ENCODE data around the gene CASQ1. TPM values are rescaled to one million over a fixed set of nuclear protein-coding genes. Genes with fewer than 3 reads are reported as not detected.

CASQ1 gene
- total RNA-seq, 3 donors from 2014 or later: 0.34 to 0.82 TPM; not detected in 1

DNA sequence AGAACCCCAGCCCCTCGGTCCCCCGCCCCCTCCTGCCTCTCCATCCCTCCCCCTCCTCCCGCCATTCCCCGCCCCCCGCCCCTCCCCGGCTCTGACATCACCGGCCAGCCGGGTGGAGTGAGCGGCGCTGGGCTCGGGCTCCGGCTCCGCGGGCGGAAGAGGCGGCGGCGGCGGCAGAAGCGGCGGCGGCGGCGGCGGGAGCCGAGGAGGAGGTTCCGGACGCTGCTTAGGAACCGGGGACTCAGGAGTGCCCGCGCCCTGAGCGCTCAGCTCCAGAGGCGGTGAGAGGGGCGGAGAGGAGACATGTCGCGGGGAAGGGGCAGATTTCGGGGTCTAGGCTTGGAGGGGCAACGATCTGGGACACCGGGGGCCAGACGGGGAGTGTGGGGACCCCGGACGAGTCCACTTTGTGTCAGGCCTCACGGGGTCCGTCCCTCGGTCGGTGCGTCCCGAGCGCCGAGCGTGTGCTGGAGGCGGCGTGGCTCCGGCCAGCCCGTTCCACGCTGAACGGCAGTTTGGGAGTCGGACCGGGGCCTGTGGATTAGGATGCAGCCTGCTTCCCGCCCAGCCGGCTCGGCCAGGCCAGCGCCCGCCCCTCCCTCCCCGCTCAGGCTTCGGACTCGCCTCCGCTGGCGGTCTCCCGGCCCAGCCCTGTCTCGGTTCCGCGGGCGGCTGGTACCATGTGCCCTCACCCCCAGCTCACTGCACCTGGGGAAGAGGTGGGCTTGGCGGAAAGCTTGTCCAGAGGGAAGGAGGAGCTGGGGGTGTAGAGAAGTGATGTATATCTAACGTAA lies 15.1 kb downstream of the CASQ1 start, which contains the start of gene PEA15:
PEA15 (plus strand) TSS at position 143 of the 794 bp plus-strand sequence. CDS start 6,161 bp downstream, outside the sequence.
- ATAC-seq (peak; percentile 92), DNase-seq (peak; percentile 78 to 88 (median 83))
- Histone ChIP-seq H3K9me3 (no peaks in the 10 kb centered on the region), H3K4me3 (peak within 1 kb of the TSS; percentile 74), H3K36me3 (ENCODE audit: low read depth) (no peaks in the 10 kb centered on the region), H3K4me1 (ENCODE audit: low read depth) (peaks cover 17% of the 10 kb centered on the region)
- intact Hi-C loops (cut with DNase I, micrococcal nuclease): no loop called here
- TF ChIP-seq, protein P1, sequence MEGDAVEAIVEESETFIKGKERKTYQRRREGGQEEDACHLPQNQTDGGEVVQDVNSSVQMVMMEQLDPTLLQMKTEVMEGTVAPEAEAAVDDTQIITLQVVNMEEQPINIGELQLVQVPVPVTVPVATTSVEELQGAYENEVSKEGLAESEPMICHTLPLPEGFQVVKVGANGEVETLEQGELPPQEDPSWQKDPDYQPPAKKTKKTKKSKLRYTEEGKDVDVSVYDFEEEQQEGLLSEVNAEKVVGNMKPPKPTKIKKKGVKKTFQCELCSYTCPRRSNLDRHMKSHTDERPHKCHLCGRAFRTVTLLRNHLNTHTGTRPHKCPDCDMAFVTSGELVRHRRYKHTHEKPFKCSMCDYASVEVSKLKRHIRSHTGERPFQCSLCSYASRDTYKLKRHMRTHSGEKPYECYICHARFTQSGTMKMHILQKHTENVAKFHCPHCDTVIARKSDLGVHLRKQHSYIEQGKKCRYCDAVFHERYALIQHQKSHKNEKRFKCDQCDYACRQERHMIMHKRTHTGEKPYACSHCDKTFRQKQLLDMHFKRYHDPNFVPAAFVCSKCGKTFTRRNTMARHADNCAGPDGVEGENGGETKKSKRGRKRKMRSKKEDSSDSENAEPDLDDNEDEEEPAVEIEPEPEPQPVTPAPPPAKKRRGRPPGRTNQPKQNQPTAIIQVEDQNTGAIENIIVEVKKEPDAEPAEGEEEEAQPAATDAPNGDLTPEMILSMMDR (IDR thresholded peaks at IDR 0.05): no peak

DNA sequence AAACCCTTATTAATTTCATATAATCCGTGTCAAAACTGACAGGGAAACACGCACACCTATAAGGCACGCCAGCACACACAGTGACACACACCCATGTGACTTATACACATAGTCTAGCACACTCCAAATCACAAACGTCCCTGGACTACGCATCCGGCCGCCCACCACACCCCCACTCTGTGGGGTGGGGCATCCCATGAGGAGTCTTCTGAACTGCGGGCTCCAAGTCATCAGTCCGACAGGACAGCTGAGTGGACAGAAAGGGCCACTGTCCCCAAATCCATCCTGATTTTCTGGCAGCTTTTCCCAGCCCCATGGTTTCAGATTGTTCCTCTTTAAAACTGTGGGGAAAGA lies 15.6 kb downstream of the CASQ1 start:
- peak; percentile 58 to 72 (median 60) for DNase-seq
- TF ChIP-seq, protein P1 (IDR thresholded peaks at IDR 0.05): no peak
- Histone ChIP-seq H3K4me3 (peak overlapping the region; percentile 74), H3K4me1 (ENCODE audit: low read depth) (peaks cover 17% of the 10 kb centered on the region), H3K36me3 (ENCODE audit: low read depth) (no peaks in the 10 kb centered on the region), H3K9me3 (no peaks in the 10 kb centered on the region)
- ATAC-seq: peak; percentile 67
- intact Hi-C loops (cut with DNase I, micrococcal nuclease): no loop called here

DNA sequence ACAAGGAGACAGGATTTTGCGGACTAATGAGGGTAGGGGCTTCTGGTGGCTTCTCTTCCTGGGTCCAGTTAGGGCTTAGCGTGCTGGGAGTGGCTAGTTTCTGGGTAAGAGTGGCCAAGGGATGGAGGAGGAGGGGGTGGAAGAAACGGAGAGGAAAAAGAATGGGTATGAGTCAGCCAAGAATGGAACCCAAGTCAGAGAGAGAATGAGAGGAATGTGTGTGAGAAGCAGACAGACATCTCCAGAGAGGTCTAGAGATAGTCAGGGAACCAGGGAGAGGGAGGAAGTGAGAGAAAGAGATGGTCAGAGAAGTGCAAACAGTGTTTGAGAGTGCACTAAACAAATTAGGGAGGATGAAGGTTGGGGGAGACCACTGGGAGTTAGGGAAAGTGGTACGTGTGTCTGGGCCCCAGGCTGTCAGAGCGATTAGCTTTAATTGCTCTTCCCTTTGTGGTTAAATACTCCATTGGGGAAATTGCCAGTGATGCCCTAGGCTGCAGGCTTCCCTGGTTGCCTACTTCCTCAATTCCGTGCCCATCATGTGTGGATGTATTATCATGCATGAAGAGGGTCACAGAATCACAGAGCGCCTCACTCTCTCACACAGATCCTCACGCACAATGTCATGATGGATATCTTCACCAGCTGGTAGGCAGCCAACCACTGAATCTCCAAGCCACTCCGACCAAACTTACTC lies 16.2 kb downstream of the CASQ1 start:
- peaks cover 17% of the 10 kb centered on the region for H3K4me1 ChIP-seq (ENCODE audit: low read depth)
- intact Hi-C loops (cut with DNase I, micrococcal nuclease): no loop called here
- no peak for ATAC-seq

DNA sequence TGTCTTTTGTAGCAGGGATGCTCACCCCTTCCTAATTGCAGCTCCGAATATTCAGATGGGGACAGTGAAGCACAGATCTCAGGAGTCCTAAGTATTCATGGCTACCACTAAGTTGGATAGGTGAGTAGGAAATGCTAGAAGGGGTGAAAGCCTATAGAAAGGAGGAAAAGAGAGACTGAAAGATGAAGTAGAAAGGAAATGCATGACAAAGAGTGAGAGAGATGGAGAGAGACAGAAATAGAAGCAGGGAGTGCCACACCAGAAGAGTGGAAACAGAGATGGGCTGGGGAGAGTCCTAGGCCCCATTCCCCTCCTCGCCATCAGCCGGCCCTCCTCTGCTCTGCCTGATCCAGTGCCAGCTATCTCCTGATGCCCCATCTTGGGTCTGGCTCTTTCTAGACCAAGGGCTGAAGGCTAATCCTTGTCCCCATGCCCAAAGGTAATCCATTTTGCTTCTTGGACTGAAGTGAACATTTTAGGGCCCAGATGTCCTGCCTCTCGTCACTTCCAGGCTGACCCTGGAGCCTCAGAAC lies 16.8 kb downstream of the CASQ1 start:
- H3K4me3 ChIP-seq: no peak overlapping the region
- intact Hi-C loops (cut with DNase I, micrococcal nuclease): no loop called here

More for the DNA sequence above, 16.2 kb downstream of the CASQ1 start:
- DNase-seq: no peak
- H3K36me3 ChIP-seq (ENCODE audit: low read depth): no peaks in the 10 kb centered on the region
- TF ChIP-seq, protein P1 (IDR thresholded peaks at IDR 0.05): no peak
- no peak overlapping the region for H3K4me3 ChIP-seq
- no peaks in the 10 kb centered on the region for H3K9me3 ChIP-seq

DNA sequence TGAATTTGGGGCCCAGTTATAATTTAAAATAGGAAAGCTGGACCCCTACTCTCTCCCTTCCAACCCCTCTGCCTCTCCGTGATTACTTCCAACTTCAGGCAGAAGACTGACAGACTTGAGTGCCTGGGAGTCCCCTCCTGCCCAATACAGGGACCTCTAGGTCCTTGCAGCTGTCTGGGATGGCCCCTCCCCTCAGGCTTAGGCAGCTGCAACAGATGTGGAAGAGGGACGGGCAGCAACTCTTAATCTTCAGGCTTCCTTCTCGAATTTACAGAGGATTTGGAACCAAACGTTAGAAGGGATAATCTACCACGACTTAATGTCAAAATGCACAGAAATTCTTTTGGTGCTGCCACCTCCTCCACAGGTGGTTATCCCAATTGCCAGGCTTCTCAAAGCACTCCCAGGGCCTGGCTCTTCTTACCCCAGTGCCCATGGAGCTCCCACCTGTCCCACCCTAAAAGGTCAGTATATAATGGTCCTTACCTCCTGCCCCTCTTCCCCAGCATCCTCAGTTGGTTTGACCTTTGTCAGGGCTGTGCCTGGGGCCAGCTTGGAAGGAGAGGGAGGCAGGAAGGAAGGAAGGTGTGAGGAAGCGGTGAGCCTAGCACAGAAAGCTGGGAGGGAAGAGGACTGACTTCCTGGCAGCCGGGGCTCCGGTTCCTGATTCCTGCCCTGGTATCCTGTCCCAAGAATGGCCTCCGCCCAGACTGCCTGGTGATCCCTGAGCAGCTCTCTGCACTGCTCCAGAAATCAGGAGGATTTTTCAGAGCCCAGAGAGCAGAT lies 17.6 kb downstream of the CASQ1 start:
- ATAC-seq: no peak
- TF ChIP-seq, protein P1 (IDR thresholded peaks at IDR 0.05): no peak

More for the DNA sequence above, 16.8 kb downstream of the CASQ1 start:
- TF ChIP-seq, protein P1 (IDR thresholded peaks at IDR 0.05): no peak
- DNase-seq (no peak), ATAC-seq (no peak)
- Histone ChIP-seq H3K36me3 (ENCODE audit: low read depth) (no peaks in the 10 kb centered on the region), H3K9me3 (no peaks in the 10 kb centered on the region), H3K4me1 (ENCODE audit: low read depth) (peaks cover 17% of the 10 kb centered on the region)

More for the DNA sequence above, 17.6 kb downstream of the CASQ1 start:
- intact Hi-C loops (cut with DNase I, micrococcal nuclease): no loop called here
- H3K9me3 ChIP-seq: no peaks in the 10 kb centered on the region
- H3K36me3 ChIP-seq (ENCODE audit: low read depth): no peaks in the 10 kb centered on the region
- no peak for DNase-seq
- H3K4me3 ChIP-seq: no peak overlapping the region
- H3K4me1 ChIP-seq (ENCODE audit: low read depth): peaks cover 17% of the 10 kb centered on the region

Measured in mucosa of descending colon (tissue), 3 donors.